Activated CD4-positive, alpha-beta T cell treated with anti-CD3 and anti-CD28 coated beads, Interleukin-2, amount 50 U/mL, for 16 hours (primary cell): ENCODE measurements around the gene NFASC.

Experiments used
- DNase-seq: peaks from one replicate; pipeline ENCODE4 v3.0.0-alpha.2; 2020

NFASC gene

GRCh38 chr1:204891860-204892259 is 21.2 kb downstream of the NFASC start:
- DNase-seq, result no peak

- no peak for DNase-seq
Observed at GRCh38 chr1:204894031-204894430, 23.4 kb downstream of the NFASC start.

- DNase-seq, result no peak
Observed at GRCh38 chr1:204894606-204895005, 23.9 kb downstream of the NFASC start.

- DNase-seq, result no peak
Observed at GRCh38 chr1:204896023-204896422, 25.4 kb downstream of the NFASC start.

- DNase-seq, result no peak
Observed at GRCh38 chr1:204896787-204897469, 26.3 kb downstream of the NFASC start.

DNA sequence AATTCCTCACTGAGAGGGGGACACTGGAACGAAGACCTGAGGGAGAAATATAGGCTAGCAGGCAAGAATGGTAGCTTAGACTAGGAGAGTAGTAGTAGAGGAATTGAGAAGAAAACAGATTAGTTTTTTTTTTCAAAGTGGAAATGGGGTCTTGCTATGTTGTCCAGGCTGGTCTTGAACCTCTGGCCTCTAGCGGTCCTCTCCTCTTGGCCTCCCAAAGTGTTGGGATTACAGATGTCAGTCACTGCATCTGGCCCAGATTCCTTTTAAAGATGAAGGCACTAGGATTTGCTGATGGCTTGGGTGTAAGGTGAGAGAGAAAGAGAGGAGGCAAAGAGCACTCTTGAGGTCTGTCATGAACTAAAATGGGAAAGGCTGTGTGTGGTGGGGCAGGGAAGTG is 30.1 kb downstream of the NFASC start:
- no peak for DNase-seq

DNA sequence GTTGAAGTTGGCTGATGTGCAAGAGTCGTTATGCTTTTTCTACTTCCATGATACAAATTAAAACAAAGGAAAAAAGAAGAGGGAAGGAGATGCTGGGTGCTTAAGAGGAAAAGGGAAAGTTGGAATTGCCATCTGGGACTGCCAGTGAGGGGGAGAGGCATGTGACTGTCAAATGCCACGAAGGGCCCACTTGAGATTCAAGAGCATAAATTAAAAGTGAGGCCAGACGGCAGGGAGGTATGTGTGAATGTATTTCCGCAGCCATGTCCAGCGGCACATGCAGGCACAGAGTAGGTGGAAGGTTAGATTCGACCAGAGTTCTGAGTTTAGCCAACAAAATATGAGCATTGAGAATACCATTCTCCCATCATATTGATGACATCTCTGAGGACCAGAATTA is 32.0 kb downstream of the NFASC start:
- no peak for DNase-seq

DNA sequence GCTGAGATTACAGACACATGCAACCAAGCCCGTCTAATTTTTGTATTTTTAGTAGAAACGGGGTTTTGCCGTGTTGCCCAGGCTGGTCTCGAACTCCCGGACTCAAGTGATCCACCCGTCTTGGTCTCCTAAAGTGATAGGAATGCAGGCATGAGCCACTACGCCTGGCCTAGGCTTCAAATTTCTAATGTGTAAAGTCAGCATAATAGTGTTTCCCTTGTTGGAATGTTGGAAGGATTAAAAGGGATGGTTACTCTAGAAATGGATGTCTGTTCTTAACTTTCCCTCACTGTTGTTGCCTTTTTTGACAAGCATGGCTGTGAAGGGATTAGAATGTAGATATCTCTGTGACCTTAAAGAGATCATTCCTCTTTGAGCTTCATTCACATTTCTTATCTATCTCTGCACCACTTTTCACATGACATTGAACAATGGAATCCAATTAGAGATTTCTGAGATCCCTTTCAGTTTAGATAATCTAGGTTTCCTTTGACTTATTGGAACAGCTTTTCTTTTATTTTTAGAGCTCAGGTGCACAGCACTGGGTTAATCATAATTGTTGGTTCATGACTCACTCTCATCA is 33.7 kb downstream of the NFASC start:
- DNase-seq, result no peak

DNA sequence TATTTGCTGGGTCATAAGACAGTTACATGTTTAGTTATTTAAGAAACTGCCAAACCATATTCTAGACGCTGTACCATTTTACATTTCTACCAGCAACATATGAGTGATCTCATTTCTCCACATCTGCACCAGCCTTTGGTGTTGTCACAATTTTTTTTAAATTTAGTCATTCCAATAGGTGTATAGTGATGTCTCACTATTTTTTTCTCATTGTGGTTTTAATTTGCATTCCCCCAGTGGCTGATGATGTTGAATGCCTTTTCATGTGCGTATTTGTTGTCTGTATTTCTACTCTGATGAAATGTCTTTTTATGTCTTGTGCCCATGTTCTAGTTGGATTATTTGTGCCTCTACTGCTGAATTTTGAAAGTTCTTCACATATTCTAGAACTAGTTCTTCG is 38.4 kb downstream of the NFASC start:
- no peak for DNase-seq

DNA sequence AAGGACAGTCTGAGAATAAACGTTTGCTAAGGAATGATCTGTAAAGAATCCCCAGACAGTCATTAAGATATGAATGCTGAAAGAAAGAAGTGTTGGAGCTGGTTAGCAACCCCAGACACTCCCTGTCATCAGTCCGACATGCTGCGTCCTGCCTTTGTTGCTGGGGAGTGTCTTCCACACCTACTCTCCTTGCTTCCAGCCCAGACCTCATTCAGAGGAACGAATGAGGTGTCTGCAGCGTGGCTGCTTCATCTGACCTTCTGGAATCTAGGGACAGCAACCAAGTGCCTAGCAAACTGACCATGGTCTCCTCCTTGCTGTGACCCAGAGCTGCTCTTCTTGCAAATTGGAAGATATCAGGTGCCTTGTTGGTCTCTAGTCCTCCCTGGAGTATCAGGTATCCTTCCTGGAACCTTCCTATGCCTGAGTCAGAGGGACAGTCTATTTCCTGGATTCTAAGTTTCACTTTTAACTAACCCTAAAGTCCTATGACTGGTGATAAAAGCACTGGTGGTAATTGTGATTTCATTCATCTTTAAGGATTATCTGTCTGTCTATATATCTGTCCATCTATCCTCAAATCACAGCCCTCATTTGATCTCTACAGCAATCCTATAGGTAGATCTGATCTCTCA is 45.3 kb downstream of the NFASC start:
- no peak for DNase-seq

GRCh38 chr1:204917802-204918201 is 47.1 kb downstream of the NFASC start:
- no peak for DNase-seq

DNA sequence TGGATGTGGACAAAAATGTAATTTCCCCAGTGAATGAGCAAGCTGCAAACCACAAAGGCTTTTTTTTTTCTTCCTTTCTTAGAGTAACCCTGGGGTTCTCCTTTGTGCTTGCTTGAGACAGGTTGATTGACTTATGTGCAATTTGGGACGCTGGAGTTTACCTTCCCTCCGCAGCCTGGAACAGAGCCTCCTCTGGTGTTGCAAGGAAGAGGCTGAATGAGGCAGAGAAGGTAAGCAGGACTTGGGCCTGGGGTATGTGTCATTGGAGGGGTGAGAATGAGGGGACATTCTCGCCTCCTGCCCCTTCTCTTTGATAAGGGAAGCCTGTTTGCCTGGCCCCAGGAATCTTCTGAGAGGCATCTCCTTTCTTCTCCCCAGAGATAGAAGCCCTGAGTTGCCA is 49.8 kb downstream of the NFASC start:
- DNase-seq, result no peak

DNA sequence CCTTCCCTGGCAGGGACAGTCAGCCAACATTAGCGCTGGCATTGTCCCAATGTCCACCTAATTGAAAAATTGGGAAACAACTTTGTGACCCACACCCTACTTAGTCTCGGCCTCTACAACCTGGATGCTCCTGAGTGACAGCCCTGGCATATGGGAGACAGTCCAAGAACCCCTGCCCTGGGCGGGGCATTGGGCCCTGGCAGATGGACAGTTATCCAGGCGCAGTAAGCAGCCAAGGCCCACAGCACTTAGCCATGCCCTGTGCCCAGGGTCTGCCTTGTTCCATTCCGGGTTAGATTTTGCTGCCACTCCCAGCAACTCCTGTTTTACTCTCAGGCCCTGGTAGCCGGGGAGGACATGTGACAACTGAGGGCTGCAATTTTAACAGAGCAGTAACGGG is 50.3 kb downstream of the NFASC start:
- DNase-seq, result no peak

- DNase-seq, result no peak
Observed at GRCh38 chr1:204921855-204922516, 51.3 kb downstream of the NFASC start.

- no peak for DNase-seq
Observed at GRCh38 chr1:204923201-204923600, 52.5 kb downstream of the NFASC start.

- DNase-seq, result no peak
Observed at GRCh38 chr1:204923626-204924012, 53.0 kb downstream of the NFASC start.

DNA sequence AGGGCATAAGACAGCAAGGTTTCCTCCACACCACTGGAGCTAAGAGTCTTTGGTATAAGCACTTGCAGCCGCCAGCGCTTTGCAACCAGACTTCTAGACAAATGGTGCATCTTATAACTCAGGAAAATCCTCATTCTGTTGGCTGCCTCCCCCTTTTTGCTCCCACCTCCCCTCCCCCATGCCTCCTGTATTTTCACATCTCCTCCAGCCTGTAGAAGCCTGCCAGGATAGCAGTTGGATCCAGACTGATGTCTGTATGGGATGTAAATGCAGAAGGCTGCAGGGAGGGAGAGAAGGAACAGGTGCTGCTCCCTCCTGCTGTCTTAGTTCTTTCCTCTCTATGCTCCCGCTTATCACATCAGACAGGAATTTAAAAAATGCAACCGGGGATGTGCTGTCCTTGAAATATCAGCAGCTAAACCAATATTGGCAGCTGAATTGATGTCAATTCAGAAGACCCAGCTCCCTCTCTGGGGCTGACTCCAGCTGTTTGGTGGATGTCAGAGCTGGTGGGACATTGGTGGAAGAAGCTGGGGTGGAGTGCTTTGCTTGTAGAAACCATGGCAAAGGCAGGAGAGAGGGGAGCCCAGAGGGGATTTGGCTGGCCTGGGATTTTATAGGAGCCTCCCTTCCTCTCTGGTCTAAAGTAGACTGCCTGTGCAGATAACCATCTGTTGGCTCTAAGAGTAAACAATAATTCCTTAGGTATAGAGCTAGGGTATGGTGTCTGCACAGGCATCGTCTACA is 53.5 kb downstream of the NFASC start:
- no peak for DNase-seq

DNA sequence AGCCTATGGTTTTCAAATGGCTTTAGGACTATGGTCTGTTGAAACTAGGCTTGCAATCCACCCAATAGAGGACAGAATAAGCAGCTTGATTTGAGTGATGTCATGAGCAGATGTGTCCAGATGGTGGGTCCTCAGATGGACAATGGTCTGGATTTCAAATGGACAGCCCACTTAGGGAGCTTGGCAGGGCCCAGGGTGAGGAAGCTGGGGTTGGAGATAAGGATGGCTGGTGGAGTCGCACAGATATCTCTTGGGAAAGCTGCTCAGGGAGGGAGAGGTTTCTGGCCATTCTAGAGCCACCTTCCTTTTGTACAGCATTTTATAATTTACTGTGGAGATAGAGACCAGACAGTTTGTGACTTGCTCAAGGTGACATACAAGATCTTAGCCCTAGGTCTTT is 55.0 kb downstream of the NFASC start:
- DNase-seq, result no peak

- DNase-seq, result no peak
Observed at GRCh38 chr1:204927673-204928641, 57.3 kb downstream of the NFASC start.

DNA sequence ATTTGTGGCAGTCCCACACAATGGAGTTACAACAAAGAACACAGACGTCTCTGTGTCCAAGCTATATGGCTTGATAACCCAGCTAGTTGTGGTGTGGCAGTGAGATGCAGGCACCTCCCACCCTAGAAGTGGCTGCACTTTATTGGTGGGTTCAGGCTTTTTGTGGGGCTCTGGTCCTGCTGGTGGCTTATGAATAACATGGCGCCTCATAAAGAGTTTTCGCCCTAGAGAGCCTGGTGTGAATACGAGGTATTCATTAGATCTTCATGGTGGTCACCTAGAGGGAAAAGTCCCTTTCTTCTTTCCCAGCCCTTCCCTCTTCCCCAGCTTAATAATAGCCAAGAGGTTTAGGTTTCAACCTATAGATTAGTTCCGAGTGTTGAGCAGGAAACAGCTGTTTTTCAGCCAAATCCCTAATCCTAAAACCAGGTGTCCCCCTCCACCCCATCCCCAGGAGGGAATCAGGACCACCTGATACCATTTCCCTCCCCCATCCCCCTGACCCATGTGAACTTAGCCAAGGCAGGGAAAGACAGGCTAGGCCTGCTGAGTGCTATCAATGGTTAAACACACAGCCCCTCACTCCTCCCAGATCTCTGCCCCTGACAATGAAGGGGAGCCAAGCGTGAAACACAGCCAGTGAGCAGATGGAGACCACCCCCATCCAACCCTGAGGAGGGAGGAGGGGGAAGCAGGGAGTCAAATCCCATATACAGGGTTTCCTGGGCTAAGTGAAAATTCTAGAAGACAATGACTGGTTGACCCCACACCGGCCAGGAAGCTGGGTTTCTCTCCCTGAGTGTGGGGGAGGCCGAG is 58.2 kb downstream of the NFASC start:
- DNase-seq, result no peak

DNA sequence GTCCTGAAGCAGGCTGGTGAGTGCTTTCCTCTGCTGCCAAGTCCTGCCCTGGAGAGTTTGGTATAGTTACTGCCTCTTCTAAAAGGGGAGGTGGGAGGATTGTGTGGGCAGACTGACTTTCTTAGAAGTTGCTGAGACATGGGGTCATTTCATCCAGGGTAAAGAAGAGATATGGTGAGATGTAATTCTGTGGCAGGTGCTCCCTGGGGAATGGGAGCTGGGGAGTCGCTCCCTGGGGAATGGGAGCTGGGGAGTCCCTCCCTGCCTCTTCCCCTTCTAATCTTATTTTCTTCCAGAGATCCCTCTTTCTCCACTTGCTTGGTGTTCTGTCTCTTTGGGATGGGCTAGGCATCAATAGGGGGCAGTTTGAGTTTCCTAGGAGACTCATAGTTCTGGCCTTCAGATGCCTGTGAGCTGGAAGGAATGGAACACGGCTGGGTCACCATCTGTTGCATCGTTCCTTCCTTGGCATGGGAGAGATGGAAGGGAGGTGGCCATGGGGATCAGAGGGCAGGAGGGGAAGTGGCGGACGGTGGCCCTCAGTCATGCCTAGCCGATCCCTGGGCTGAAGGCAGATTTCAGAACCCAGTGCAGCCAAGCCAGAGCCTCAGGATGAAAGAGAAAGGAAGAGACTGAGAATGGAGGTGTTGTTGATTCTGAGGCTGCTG is 59.0 kb downstream of the NFASC start:
- no peak for DNase-seq
